AG04449 (cell line): ENCODE measurements around the gene PCDHA8.
"Not testable (repeated sequence)": the region's sequence is repeated elsewhere in the genome, so short reads cannot be mapped to it uniquely, and the experiment has no call there.

Source experiments
- CTCF ChIA-PET: fragments of 350-600 bp; formaldehyde crosslinking; extraction: SDS; loops from one replicate; lab custom pipeline; 2021; ENCODE audit warnings: antibody characterized with exemption; lab: Yijun Ruan, JAX
- POLR2A ChIA-PET: fragments of 400-600, 350-600 bp; formaldehyde crosslinking; extraction: SDS; loops from one replicate; lab custom pipeline; 2020; ENCODE audit warnings: antibody characterized with exemption, inconsistent platforms; lab: Yijun Ruan, JAX
- DNase-seq: peaks from one replicate; pipeline ENCODE4 v3.0.0-alpha.2; 2010; ENCODE audit warnings: low read depth, low spot score
- H3K4me3 ChIP-seq: 2 replicates; pipeline ENCODE4 v1.5.1; 2011; ENCODE audit warnings: low read depth, mild to moderate bottlenecking, control low read depth, low read length
- CTCF ChIP-seq: IDR thresholded peaks from one replicate; pipeline ENCODE4 v1.5.1; 2011; ENCODE audit warnings: mild to moderate bottlenecking, moderate library complexity, low read length, control low read depth, inconsistent platforms; ENCODE audit not compliant: insufficient read depth; ENCODE audit errors: missing control alignments

Gene PCDHA8

GRCh38 chr5:140821375-140822280, 19.4 kb upstream of the PCDHA8 start, which contains the start of gene PCDHA5:
TSS of gene PCDHA5 (plus strand) at chr5:140821613.
- CTCF ChIA-PET: no interaction called here
- TF ChIP-seq CTCF: peak; percentile 8

GRCh38 chr5:140822281-140822629, 18.7 kb upstream of the PCDHA8 start:
- CTCF ChIA-PET: no interaction called here
- POLR2A ChIA-PET: no interaction called here
- H3K4me3 ChIP-seq: no peak overlapping the region
- no peak for DNase-seq
- no peak for TF ChIP-seq CTCF

More at GRCh38 chr5:140821375-140822280, 19.4 kb upstream of the PCDHA8 start, which contains the start of gene PCDHA5:
- DNase-seq: no peak
- H3K4me3 ChIP-seq: no peak within 1 kb of the TSS
- POLR2A ChIA-PET: no interaction called here

- POLR2A ChIA-PET, DNase-seq, CTCF ChIA-PET, H3K4me3 ChIP-seq: not testable (repeated sequence)
Measured at GRCh38 chr5:140822969-140823368, 18.0 kb upstream of the PCDHA8 start.

GRCh38 chr5:140823475-140823874, 17.5 kb upstream of the PCDHA8 start:
- POLR2A ChIA-PET: no interaction called here
- no peak overlapping the region for H3K4me3 ChIP-seq
- CTCF ChIA-PET: no interaction called here
- no peak for TF ChIP-seq CTCF
- no peak for DNase-seq

- ChIA-PET CTCF (no interaction called here), POLR2A (no interaction called here)
- TF ChIP-seq CTCF: no peak
- H3K4me3 ChIP-seq: no peak within 1 kb of the TSS; the same call in 1 of the 2 replicates
- DNase-seq: no peak
Measured at GRCh38 chr5:140827704-140828361, 13.2 kb upstream of the PCDHA8 start, which contains the start of gene PCDHA6. TSS of gene PCDHA6 (plus strand) at chr5:140827960. CDS start at chr5:140828092, 132 bp downstream.

GRCh38 chr5:140828362-140828737, 12.6 kb upstream of the PCDHA8 start:
- TF ChIP-seq CTCF: no peak
- DNase-seq: no peak
- ChIA-PET POLR2A (no interaction called here), CTCF (no interaction called here)
- no peak overlapping the region for H3K4me3 ChIP-seq

- POLR2A ChIA-PET, H3K4me3 ChIP-seq, DNase-seq, CTCF ChIA-PET: not testable (repeated sequence)
Measured at GRCh38 chr5:140829511-140830501, 11.2 kb upstream of the PCDHA8 start.
